ENCODE data around the gene PCBP3. TPM values are rescaled to one million over a fixed set of nuclear protein-coding genes. Genes with fewer than 3 reads are reported as not detected.
"Not testable (repeated sequence)": the region's sequence is repeated elsewhere in the genome, so short reads cannot be mapped to it uniquely, and the experiment has no call there.

The PCBP3 gene
- total RNA-seq, 1 donor from 2014 or later = 4.6 TPM

DNA sequence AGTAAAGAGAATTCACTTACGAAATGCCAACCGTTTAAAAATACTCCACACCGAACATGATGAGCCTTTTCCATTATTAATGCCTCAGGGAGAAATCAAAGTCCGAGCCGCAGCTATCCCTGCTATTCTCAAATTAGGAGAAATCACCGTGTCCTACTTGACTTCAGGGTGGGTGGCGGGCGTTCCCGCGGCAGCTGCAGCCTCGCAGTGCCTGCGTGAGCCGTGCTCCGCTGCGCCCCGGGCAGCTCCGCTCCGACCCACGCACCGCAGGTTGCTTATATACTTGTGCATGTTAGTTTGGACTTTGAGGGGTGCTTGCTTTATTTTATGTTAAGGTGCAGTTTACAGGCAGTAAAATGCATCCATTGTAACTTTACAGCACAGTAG lies 35.6 kb upstream of the PCBP3 start:
- Mint-ChIP-seq H3K4me3 (no peak overlapping the region), H3K27me3 (ENCODE audit: insufficient read depth, low read depth) (peaks cover 6% of the 10 kb centered on the region), H3K4me1 (peaks cover 7% of the 10 kb centered on the region), H3K36me3 (no peaks in the 10 kb centered on the region), H3K9me3 (peaks cover 9% of the 10 kb centered on the region), H3K27ac (no peak overlapping the region)
- TF ChIP-seq EZH2 (IDR thresholded peaks at IDR 0.05) = no peak
- no peak for TF ChIP-seq EZH2phosphoT487 (IDR thresholded peaks at IDR 0.05)
- TF ChIP-seq, protein P1, sequence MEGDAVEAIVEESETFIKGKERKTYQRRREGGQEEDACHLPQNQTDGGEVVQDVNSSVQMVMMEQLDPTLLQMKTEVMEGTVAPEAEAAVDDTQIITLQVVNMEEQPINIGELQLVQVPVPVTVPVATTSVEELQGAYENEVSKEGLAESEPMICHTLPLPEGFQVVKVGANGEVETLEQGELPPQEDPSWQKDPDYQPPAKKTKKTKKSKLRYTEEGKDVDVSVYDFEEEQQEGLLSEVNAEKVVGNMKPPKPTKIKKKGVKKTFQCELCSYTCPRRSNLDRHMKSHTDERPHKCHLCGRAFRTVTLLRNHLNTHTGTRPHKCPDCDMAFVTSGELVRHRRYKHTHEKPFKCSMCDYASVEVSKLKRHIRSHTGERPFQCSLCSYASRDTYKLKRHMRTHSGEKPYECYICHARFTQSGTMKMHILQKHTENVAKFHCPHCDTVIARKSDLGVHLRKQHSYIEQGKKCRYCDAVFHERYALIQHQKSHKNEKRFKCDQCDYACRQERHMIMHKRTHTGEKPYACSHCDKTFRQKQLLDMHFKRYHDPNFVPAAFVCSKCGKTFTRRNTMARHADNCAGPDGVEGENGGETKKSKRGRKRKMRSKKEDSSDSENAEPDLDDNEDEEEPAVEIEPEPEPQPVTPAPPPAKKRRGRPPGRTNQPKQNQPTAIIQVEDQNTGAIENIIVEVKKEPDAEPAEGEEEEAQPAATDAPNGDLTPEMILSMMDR (IDR thresholded peaks at IDR 0.05) = no peak
- H3K9me3 ChIP-seq (ENCODE audit: low read depth) = peaks cover 6% of the 10 kb centered on the region
- no peaks in the 10 kb centered on the region for H3F3A ChIP-seq (ENCODE audit: low read depth)
- H3K4me3 ChIP-seq = no peak overlapping the region
- H3K36me3 ChIP-seq = no peaks in the 10 kb centered on the region
- no peaks in the 10 kb centered on the region for H4K20me1 ChIP-seq (ENCODE audit: low read depth)
- H3K27ac ChIP-seq = no peak overlapping the region
- no peak overlapping the region for H3K9ac ChIP-seq
- H3K79me2 ChIP-seq (ENCODE audit: low read depth) = no peaks in the 10 kb centered on the region
- no peak overlapping the region for H2AFZ ChIP-seq (replicated peaks)
- no peak for DNase-seq (ENCODE audit: low spot score)
- no peak overlapping the region for H3K4me2 ChIP-seq
- H3K4me1 ChIP-seq = no peaks in the 10 kb centered on the region
- no peaks in the 10 kb centered on the region for H3K27me3 ChIP-seq

DNA sequence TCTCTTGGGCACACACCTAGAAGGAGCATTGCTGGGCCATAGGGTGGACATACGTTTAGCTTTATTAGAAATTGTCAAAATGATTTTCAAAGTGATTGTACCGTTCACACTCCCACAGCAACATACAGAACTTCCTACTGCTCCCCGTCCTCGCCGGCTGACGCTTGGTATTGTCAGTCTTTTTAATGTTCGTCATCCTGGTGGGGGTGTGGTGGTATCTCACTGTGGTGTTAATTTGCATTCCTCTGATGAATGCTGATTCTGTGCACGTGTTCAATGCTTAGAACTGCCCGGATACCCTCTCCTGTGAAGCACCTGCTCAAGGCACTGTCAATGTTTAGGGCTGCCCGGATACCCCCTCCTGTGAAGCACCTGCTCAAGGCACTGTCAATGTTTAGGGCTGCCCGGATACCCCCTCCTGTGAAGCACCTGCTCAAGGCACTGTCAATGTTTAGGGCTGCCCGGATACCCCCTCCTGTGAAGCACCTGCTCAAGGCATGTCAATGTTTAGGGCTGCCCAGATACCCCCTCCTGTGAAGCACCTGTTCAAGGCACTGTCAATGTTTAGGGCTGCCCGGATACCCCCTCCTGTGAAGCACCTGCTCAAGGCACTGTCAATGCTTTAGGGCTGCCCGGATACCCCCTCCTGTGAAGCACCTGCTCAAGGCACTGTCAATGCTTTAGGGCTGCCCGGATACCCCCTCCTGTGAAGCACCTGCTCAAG lies 34.6 kb upstream of the PCBP3 start:
- H3K36me3 ChIP-seq; H3K4me3 ChIP-seq; H3K4me1 ChIP-seq; H3K9ac ChIP-seq; H3K27me3 Mint-ChIP-seq (ENCODE audit: insufficient read depth, low read depth); DNase-seq (ENCODE audit: low spot score); H3K4me3 Mint-ChIP-seq; H3K79me2 ChIP-seq (ENCODE audit: low read depth); H4K20me1 ChIP-seq (ENCODE audit: low read depth); H3K36me3 Mint-ChIP-seq; H3K9me3 Mint-ChIP-seq; H3K27me3 ChIP-seq; H2AFZ ChIP-seq (replicated peaks); H3K27ac ChIP-seq; H3K9me3 ChIP-seq (ENCODE audit: low read depth); H3F3A ChIP-seq (ENCODE audit: low read depth); H3K4me2 ChIP-seq: not testable (repeated sequence)
- Mint-ChIP-seq H3K27ac (peak overlapping the region; percentile 43), H3K4me1 (peaks cover 11% of the 10 kb centered on the region)

DNA sequence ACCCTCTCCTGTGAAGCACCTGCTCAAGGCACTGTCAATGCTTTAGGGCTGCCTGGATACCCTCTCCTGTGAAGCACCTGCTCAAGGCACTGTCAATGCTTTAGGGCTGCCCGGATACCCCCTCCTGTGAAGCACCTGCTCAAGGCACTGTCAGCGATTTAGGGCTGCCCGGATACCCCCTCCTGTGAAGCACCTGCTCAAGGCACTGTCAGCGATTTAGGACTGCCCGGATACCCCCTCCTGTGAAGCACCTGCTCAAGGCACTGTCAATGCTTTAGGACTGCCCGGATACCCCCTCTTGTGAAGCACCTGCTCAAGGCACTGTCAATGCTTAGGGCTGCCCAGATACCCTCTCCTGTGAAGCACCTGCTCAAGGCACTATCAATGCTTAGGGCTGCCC lies 33.9 kb upstream of the PCBP3 start:
- DNase-seq (ENCODE audit: low spot score); H3K79me2 ChIP-seq (ENCODE audit: low read depth); H3K4me3 Mint-ChIP-seq; H3K9me3 ChIP-seq (ENCODE audit: low read depth); H3K27me3 Mint-ChIP-seq (ENCODE audit: insufficient read depth, low read depth); H2AFZ ChIP-seq (replicated peaks); H3F3A ChIP-seq (ENCODE audit: low read depth); H3K27ac Mint-ChIP-seq; H3K4me1 ChIP-seq; H3K27ac ChIP-seq; H4K20me1 ChIP-seq (ENCODE audit: low read depth); H3K36me3 Mint-ChIP-seq; H3K36me3 ChIP-seq; H3K9ac ChIP-seq; H3K9me3 Mint-ChIP-seq; H3K4me3 ChIP-seq; H3K27me3 ChIP-seq; H3K4me2 ChIP-seq: not testable (repeated sequence)
- peaks cover 11% of the 10 kb centered on the region for H3K4me1 Mint-ChIP-seq

DNA sequence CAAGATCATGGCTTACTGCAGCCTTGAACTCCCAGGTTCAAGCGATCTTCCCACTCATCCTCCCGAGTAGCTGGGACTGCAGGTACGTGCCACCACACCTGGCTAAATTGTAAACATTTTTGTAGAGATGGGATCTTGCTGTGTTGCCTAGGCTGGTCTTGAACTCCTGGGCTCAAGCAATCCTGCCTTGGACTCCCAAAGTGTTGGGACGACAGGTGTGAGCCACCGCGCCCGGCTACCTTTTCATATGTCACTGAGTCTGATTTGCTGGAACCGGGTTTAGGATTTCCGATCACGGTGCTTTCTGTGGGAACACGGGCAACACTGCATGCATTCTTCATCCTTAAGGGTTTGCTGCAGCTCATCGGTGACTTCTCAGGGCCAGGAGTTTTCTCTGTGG lies 32.2 kb upstream of the PCBP3 start:
- H3K9me3 Mint-ChIP-seq = peaks cover 3% of the 10 kb centered on the region
- TF ChIP-seq EZH2phosphoT487 (IDR thresholded peaks at IDR 0.05) = no peak
- TF ChIP-seq, protein P1 (IDR thresholded peaks at IDR 0.05) = no peak
- no peak for TF ChIP-seq EZH2 (IDR thresholded peaks at IDR 0.05)
- no peak overlapping the region for H3K27ac Mint-ChIP-seq
- Histone ChIP-seq H2AFZ (replicated peaks) (no peak overlapping the region), H3K9me3 (ENCODE audit: low read depth) (no peaks in the 10 kb centered on the region), H3K4me3 (no peak overlapping the region), H3K36me3 (no peaks in the 10 kb centered on the region), H3K4me1 (no peaks in the 10 kb centered on the region), H3K79me2 (ENCODE audit: low read depth) (no peaks in the 10 kb centered on the region), H3K27me3 (no peaks in the 10 kb centered on the region), H3F3A (ENCODE audit: low read depth) (no peaks in the 10 kb centered on the region), H3K4me2 (no peak overlapping the region), H3K27ac (no peak overlapping the region), H3K9ac (no peak overlapping the region), H4K20me1 (ENCODE audit: low read depth) (no peaks in the 10 kb centered on the region)
- peaks cover 18% of the 10 kb centered on the region for H3K4me1 Mint-ChIP-seq
- no peak overlapping the region for H3K4me3 Mint-ChIP-seq
- no peak for DNase-seq (ENCODE audit: low spot score)
- H3K27me3 Mint-ChIP-seq (ENCODE audit: insufficient read depth, low read depth) = peaks cover 6% of the 10 kb centered on the region
- no peaks in the 10 kb centered on the region for H3K36me3 Mint-ChIP-seq
